GM08714 (cell line): Measurements from ENCODE around the gene ATG7.

ENCODE experiments used
- H3K4me3 ChIP-seq: fragments of 200-500 bp; sonication (Bioruptor generic); 2 replicates; pipeline ENCODE4 v1.5.1; 2014; ENCODE audit warnings: mild to moderate bottlenecking, low read length, inconsistent platforms
- ZNF274 ChIP-seq: IDR thresholded peaks from 2 replicates; pipeline ENCODE4 v1.6.1; 2012; ENCODE audit warnings: mild to moderate bottlenecking, low read depth, low read length

Gene ATG7

GRCh38 chr3:11574981-11575669, 302.9 kb downstream of the ATG7 start:
- H3K4me3 ChIP-seq, result no peak overlapping the region
- TF ChIP-seq ZNF274, result no peak

GRCh38 chr3:11575677-11576076, 303.5 kb downstream of the ATG7 start:
- H3K4me3 ChIP-seq, result no peak overlapping the region
- no peak for TF ChIP-seq ZNF274

GRCh38 chr3:11576453-11576852, 304.3 kb downstream of the ATG7 start:
- H3K4me3 ChIP-seq, result no peak overlapping the region
- no peak for TF ChIP-seq ZNF274

- no peak for TF ChIP-seq ZNF274
- no peak overlapping the region for H3K4me3 ChIP-seq
Observed at GRCh38 chr3:11578169-11578568, 306.0 kb downstream of the ATG7 start.

- no peak for TF ChIP-seq ZNF274
Observed at GRCh38 chr3:11580645-11581044, 308.4 kb downstream of the ATG7 start.

GRCh38 chr3:11581237-11582190, 309.3 kb downstream of the ATG7 start:
- TF ChIP-seq ZNF274, result no peak
- peak overlapping the region; percentile 24; the same call in 1 of the 2 replicates for H3K4me3 ChIP-seq

More at GRCh38 chr3:11580645-11581044, 308.4 kb downstream of the ATG7 start:
- H3K4me3 ChIP-seq, result no peak overlapping the region

- peak overlapping the region; percentile 24; the same call in 1 of the 2 replicates for H3K4me3 ChIP-seq
- TF ChIP-seq ZNF274, result no peak
Observed at GRCh38 chr3:11582191-11582968, 310.2 kb downstream of the ATG7 start.

- H3K4me3 ChIP-seq, result no peak overlapping the region
- TF ChIP-seq ZNF274, result no peak
Observed at GRCh38 chr3:11583235-11583634, 311.0 kb downstream of the ATG7 start.

GRCh38 chr3:11583638-11584046, 311.4 kb downstream of the ATG7 start:
- no peak overlapping the region for H3K4me3 ChIP-seq
- no peak for TF ChIP-seq ZNF274

- H3K4me3 ChIP-seq, result no peak overlapping the region
- no peak for TF ChIP-seq ZNF274
Observed at GRCh38 chr3:11584570-11584969, 312.4 kb downstream of the ATG7 start.

- no peak for TF ChIP-seq ZNF274
- no peak overlapping the region for H3K4me3 ChIP-seq
Observed at GRCh38 chr3:11587766-11588165, 315.6 kb downstream of the ATG7 start.

- TF ChIP-seq ZNF274, result no peak
Observed at GRCh38 chr3:11588338-11588737, 316.1 kb downstream of the ATG7 start.

GRCh38 chr3:11588755-11589154, 316.6 kb downstream of the ATG7 start:
- TF ChIP-seq ZNF274, result no peak
- no peak overlapping the region for H3K4me3 ChIP-seq

More at GRCh38 chr3:11588338-11588737, 316.1 kb downstream of the ATG7 start:
- H3K4me3 ChIP-seq, result no peak overlapping the region

- H3K4me3 ChIP-seq, result no peak overlapping the region
- no peak for TF ChIP-seq ZNF274
Observed at GRCh38 chr3:11589706-11590105, 317.5 kb downstream of the ATG7 start.

- no peak overlapping the region for H3K4me3 ChIP-seq
Observed at GRCh38 chr3:11591002-11591355, 318.8 kb downstream of the ATG7 start.

More at GRCh38 chr3:11591002-11591355, 318.8 kb downstream of the ATG7 start:
- TF ChIP-seq ZNF274, result no peak
